WTC11 (cell line): Measurements from ENCODE around the gene SRSF4. TPM values are rescaled to one million over a fixed set of nuclear protein-coding genes. Genes with fewer than 3 reads are reported as not detected.
A peak's percentile ranks its signal among the peaks of the same experiment; 100 is the strongest.

Experiments
- ATAC-seq: fragments of 200-7000 bp; cut with Tn5 transposase; 2 replicates; pipeline ENCODE4 v1.10.0; 2021; ENCODE audit warnings: mild to moderate bottlenecking, moderate library complexity
- CTCF ChIA-PET: fragments of 300-600 bp; sonication (Branson Sonifier 250); formaldehyde crosslinking; loops from one replicate; lab custom pipeline; 2021; ENCODE audit warnings: antibody characterized with exemption; lab: Charles Lee
- POLR2A ChIA-PET: fragments of 350-600 bp; sonication (Branson Sonifier 250); formaldehyde crosslinking; loops from one replicate; lab custom pipeline; 2021; ENCODE audit warnings: antibody characterized with exemption; lab: Charles Lee
- DNase-seq: peaks from one replicate; pipeline ENCODE4 v3.0.0; 2021; ENCODE audit warnings: low spot score
- H3K27ac Mint-ChIP-seq: 2 replicates; pipeline ENCODE4 v1.8.0; 2021; ENCODE audit warnings: mixed read lengths
- H3K27me3 Mint-ChIP-seq: 2 replicates; pipeline ENCODE4 v1.8.0; 2021; ENCODE audit warnings: low read depth, mild to moderate bottlenecking, moderate library complexity, mixed read lengths
- H3K36me3 Mint-ChIP-seq: 2 replicates; pipeline ENCODE4 v1.8.0; 2021; ENCODE audit warnings: mixed read lengths
- H3K4me1 Mint-ChIP-seq: 2 replicates; pipeline ENCODE4 v1.8.0; 2022; ENCODE audit warnings: mixed read lengths
- H3K4me3 Mint-ChIP-seq: 2 replicates; pipeline ENCODE4 v1.8.0; 2021; ENCODE audit warnings: mild to moderate bottlenecking, moderate library complexity, mixed read lengths
- H3K9me3 Mint-ChIP-seq: 2 replicates; pipeline ENCODE4 v1.8.0; 2021; ENCODE audit warnings: mixed read lengths
- CREB1 ChIP-seq: sonication (generic); formaldehyde crosslinking; IDR thresholded peaks from 2 replicates; pipeline ENCODE4 v1.8.0; 2023; ENCODE audit warnings: mild to moderate bottlenecking, missing genetic modification reagents
- E2F4 ChIP-seq: sonication (generic); formaldehyde crosslinking; IDR thresholded peaks from 2 replicates; pipeline ENCODE4 v1.8.1; 2022; ENCODE audit warnings: low read depth, mild to moderate bottlenecking, moderate library complexity, missing genetic modification reagents, borderline replicate concordance
- ESRRA ChIP-seq: sonication (generic); formaldehyde crosslinking; IDR thresholded peaks from 2 replicates; pipeline ENCODE4 v1.8.1; 2022; ENCODE audit warnings: mild to moderate bottlenecking, missing genetic modification reagents, borderline replicate concordance
- FOXP1 ChIP-seq: sonication (generic); formaldehyde crosslinking; IDR thresholded peaks from 2 replicates; pipeline ENCODE4 v1.8.0; 2022; ENCODE audit warnings: missing genetic modification reagents, mild to moderate bottlenecking, moderate library complexity, borderline replicate concordance
- JUN ChIP-seq: sonication (generic); formaldehyde crosslinking; IDR thresholded peaks from 2 replicates; pipeline ENCODE4 v1.8.0; 2023; ENCODE audit warnings: mild to moderate bottlenecking, missing genetic modification reagents
- KAT7 ChIP-seq: sonication (generic); formaldehyde crosslinking; IDR thresholded peaks from 2 replicates; pipeline ENCODE4 v1.8.1; 2023; ENCODE audit warnings: missing genetic modification reagents, mild to moderate bottlenecking, borderline replicate concordance
- NR2C2 ChIP-seq: sonication (generic); formaldehyde crosslinking; IDR thresholded peaks from 2 replicates; pipeline ENCODE4 v1.8.0; 2022; ENCODE audit warnings: mild to moderate bottlenecking, missing genetic modification reagents
- TP53 ChIP-seq: sonication (generic); formaldehyde crosslinking; IDR thresholded peaks from 2 replicates; pipeline ENCODE4 v1.8.1; 2023; ENCODE audit warnings: mild to moderate bottlenecking, missing genetic modification reagents
- ZNF512 ChIP-seq: sonication (generic); formaldehyde crosslinking; IDR thresholded peaks from 2 replicates; pipeline ENCODE4 v1.8.1; 2022; ENCODE audit warnings: missing genetic modification reagents, borderline replicate concordance
- ZNF671 ChIP-seq: fragments of 250-450 bp; sonication (Bioruptor Pico); IDR thresholded peaks from 2 replicates; pipeline ENCODE4 v1.8.0; 2021; ENCODE audit warnings: mild to moderate bottlenecking
- ZSCAN18 ChIP-seq: fragments of 250-450 bp; sonication (Bioruptor Pico); IDR thresholded peaks from 2 replicates; pipeline ENCODE4 v2.1.2; 2022; ENCODE audit warnings: mild to moderate bottlenecking, moderate library complexity
- total RNA-seq: library from RNA; stranded (reverse); gene quantifications from 3 replicates; pipeline ENCODE4 v1.2.3, GENCODE V29; 2021
- TF ChIP-seq, protein P1 (sequence below): sonication (generic); formaldehyde crosslinking; IDR thresholded peaks from 2 replicates; pipeline ENCODE4 v1.8.0; 2023; ENCODE audit warnings: missing genetic modification reagents
- TF ChIP-seq, protein P2 (sequence below): fragments of 250-450 bp; sonication (Bioruptor Pico); IDR thresholded peaks from 2 replicates; pipeline ENCODE4 v1.9.0; 2021; ENCODE audit warnings: mild to moderate bottlenecking, borderline replicate concordance
- TF ChIP-seq, protein P3 (sequence below): sonication (generic); formaldehyde crosslinking; IDR thresholded peaks from 2 replicates; pipeline ENCODE4 v1.8.1; 2022; ENCODE audit warnings: mild to moderate bottlenecking, moderate library complexity, missing genetic modification reagents
- TF ChIP-seq, protein P4 (sequence below): sonication (generic); formaldehyde crosslinking; IDR thresholded peaks from 2 replicates; pipeline ENCODE4 v1.8.0; 2022; ENCODE audit warnings: mild to moderate bottlenecking, missing genetic modification reagents

The SRSF4 gene
- total RNA-seq, 1 experiment from 2014 or later: 99.9 TPM

DNA sequence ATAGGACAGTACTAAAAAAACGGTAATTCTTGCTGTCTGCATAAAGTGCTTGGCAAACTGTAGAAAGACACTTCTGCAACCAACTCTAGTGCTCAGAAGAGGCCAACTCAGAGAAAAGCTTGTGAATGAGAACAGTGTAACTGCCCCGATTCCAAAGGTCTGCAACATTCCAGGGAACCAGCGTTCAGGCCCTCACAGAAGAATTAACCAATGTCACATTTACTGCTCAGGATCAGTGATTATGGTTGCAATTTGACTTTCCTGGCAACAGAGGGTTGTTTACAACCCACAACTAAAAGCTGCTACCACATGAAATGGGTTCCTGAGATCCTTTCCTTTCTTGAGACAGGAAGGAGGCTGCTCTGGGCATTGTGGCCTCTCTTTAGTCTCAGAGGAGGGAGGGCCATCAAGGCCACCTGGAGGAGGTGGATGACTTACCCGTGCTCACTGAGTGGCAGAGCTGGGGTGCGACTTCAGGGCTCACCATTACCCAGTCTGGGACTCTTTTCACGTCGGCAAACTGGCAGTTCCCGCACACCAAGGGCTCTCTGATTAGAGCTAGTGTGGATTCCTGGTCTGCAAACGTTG, 15.3 kb downstream of the SRSF4 start (continued):
- TF ChIP-seq ZNF512 (CRISPR knock-in tag) (no peak), TP53 (CRISPR knock-in tag) (no peak), KAT7 (no peak), ZNF671 (CRISPR knock-in tag) (no peak), NR2C2 (CRISPR knock-in tag) (no peak), CREB1 (CRISPR knock-in tag) (no peak), E2F4 (CRISPR knock-in tag) (no peak), ESRRA (CRISPR knock-in tag) (no peak), FOXP1 (CRISPR knock-in tag) (no peak)
- TF ChIP-seq, protein P1, sequence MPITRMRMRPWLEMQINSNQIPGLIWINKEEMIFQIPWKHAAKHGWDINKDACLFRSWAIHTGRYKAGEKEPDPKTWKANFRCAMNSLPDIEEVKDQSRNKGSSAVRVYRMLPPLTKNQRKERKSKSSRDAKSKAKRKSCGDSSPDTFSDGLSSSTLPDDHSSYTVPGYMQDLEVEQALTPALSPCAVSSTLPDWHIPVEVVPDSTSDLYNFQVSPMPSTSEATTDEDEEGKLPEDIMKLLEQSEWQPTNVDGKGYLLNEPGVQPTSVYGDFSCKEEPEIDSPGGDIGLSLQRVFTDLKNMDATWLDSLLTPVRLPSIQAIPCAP (CRISPR knock-in tag): no peak
- TF ChIP-seq, protein P2, sequence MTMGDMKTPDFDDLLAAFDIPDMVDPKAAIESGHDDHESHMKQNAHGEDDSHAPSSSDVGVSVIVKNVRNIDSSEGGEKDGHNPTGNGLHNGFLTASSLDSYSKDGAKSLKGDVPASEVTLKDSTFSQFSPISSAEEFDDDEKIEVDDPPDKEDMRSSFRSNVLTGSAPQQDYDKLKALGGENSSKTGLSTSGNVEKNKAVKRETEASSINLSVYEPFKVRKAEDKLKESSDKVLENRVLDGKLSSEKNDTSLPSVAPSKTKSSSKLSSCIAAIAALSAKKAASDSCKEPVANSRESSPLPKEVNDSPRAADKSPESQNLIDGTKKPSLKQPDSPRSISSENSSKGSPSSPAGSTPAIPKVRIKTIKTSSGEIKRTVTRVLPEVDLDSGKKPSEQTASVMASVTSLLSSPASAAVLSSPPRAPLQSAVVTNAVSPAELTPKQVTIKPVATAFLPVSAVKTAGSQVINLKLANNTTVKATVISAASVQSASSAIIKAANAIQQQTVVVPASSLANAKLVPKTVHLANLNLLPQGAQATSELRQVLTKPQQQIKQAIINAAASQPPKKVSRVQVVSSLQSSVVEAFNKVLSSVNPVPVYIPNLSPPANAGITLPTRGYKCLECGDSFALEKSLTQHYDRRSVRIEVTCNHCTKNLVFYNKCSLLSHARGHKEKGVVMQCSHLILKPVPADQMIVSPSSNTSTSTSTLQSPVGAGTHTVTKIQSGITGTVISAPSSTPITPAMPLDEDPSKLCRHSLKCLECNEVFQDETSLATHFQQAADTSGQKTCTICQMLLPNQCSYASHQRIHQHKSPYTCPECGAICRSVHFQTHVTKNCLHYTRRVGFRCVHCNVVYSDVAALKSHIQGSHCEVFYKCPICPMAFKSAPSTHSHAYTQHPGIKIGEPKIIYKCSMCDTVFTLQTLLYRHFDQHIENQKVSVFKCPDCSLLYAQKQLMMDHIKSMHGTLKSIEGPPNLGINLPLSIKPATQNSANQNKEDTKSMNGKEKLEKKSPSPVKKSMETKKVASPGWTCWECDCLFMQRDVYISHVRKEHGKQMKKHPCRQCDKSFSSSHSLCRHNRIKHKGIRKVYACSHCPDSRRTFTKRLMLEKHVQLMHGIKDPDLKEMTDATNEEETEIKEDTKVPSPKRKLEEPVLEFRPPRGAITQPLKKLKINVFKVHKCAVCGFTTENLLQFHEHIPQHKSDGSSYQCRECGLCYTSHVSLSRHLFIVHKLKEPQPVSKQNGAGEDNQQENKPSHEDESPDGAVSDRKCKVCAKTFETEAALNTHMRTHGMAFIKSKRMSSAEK (CRISPR knock-in tag): no peak
- TF ChIP-seq, protein P3, sequence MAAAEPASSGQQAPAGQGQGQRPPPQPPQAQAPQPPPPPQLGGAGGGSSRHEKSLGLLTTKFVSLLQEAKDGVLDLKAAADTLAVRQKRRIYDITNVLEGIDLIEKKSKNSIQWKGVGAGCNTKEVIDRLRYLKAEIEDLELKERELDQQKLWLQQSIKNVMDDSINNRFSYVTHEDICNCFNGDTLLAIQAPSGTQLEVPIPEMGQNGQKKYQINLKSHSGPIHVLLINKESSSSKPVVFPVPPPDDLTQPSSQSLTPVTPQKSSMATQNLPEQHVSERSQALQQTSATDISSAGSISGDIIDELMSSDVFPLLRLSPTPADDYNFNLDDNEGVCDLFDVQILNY (CRISPR knock-in tag): no peak
- TF ChIP-seq, protein P4, sequence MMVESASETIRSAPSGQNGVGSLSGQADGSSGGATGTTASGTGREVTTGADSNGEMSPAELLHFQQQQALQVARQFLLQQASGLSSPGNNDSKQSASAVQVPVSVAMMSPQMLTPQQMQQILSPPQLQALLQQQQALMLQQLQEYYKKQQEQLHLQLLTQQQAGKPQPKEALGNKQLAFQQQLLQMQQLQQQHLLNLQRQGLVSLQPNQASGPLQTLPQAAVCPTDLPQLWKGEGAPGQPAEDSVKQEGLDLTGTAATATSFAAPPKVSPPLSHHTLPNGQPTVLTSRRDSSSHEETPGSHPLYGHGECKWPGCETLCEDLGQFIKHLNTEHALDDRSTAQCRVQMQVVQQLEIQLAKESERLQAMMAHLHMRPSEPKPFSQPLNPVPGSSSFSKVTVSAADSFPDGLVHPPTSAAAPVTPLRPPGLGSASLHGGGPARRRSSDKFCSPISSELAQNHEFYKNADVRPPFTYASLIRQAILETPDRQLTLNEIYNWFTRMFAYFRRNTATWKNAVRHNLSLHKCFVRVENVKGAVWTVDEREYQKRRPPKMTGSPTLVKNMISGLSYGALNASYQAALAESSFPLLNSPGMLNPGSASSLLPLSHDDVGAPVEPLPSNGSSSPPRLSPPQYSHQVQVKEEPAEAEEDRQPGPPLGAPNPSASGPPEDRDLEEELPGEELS (CRISPR knock-in tag): no peak
- TF ChIP-seq, all 79 proteins: peak for 0

- H3K27ac Mint-ChIP-seq: peak overlapping the region; percentile 96
- POLR2A ChIA-PET: no interaction called here
- no peak for DNase-seq
- no peaks in the 10 kb centered on the region for H3K27me3 Mint-ChIP-seq
- H3K4me3 Mint-ChIP-seq: peak overlapping the region; percentile 62
- no peaks in the 10 kb centered on the region for H3K9me3 Mint-ChIP-seq
- CTCF ChIA-PET: interaction anchor here (0.6 to 2.5 kb wide), 2 partner anchors 33 to 280 kb away, joined by 3 to 15 read pairs; no protein-coding TSS in a partner anchor
- ATAC-seq: peak; percentile 55
- H3K4me1 Mint-ChIP-seq: peaks cover 81% of the 10 kb centered on the region
- H3K36me3 Mint-ChIP-seq: peaks cover 19% of the 10 kb centered on the region
- 0 out of 2 replicates have a peak, but pooled peaks have one; percentile 35 for TF ChIP-seq JUN (CRISPR knock-in tag)
- TF ChIP-seq ZSCAN18 (CRISPR knock-in tag): no peak
Observed at GRCh38 chr1:29164588-29164987, 17.1 kb downstream of the SRSF4 start.
